Measurements from ENCODE around the gene TOM1L1.

TOM1L1 gene

DNA sequence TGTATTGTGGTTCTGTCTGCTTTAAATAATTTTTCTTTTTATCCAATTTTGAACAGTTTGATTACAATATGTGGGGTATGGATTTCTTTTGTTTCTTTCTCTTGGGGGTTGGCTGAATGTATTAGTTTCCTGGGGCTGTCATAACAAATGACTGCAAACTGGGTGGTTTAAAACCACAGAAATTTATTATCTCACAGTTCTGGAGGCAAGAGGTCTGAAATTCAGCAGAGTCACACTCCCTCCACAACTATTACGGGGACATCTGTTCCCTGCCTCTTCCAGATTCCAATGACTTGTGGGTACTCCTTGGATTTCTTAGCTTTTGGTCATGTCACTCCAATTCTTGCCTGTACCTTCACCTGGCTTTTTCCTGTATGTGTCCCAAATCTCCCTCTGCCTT is 44.1 kb downstream of the TOM1L1 start (continued):
- TF ChIP-seq ZNF133 (tag by site-specific recombination; IDR thresholded peaks at IDR 0.05) (no peak), ZNF624 (tag by site-specific recombination; IDR thresholded peaks at IDR 0.05) (no peak), ZNF596 (tag by site-specific recombination; IDR thresholded peaks at IDR 0.05) (no peak), PBX3 (CRISPR knock-in tag; IDR thresholded peaks at IDR 0.05) (no peak), ZSCAN18 (tag by site-specific recombination; IDR thresholded peaks at IDR 0.05) (no peak), KLF7 (tag by site-specific recombination; IDR thresholded peaks at IDR 0.05; ENCODE audit: borderline replicate concordance) (no peak), ZNF184 (tag by site-specific recombination; IDR thresholded peaks at IDR 0.05) (no peak)
- TF ChIP-seq, protein P1, sequence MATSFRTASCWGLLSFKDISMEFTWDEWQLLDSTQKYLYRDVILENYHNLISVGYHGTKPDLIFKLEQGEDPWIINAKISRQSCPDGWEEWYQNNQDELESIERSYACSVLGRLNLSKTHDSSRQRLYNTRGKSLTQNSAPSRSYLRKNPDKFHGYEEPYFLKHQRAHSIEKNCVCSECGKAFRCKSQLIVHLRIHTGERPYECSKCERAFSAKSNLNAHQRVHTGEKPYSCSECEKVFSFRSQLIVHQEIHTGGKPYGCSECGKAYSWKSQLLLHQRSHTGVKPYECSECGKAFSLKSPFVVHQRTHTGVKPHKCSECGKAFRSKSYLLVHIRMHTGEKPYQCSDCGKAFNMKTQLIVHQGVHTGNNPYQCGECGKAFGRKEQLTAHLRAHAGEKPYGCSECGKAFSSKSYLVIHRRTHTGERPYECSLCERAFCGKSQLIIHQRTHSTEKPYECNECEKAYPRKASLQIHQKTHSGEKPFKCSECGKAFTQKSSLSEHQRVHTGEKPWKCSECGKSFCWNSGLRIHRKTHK (tag by site-specific recombination; IDR thresholded peaks at IDR 0.05), result no peak
- TF ChIP-seq, protein P2, sequence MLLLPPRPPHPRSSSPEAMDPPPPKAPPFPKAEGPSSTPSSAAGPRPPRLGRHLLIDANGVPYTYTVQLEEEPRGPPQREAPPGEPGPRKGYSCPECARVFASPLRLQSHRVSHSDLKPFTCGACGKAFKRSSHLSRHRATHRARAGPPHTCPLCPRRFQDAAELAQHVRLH (tag by site-specific recombination; IDR thresholded peaks at IDR 0.05), result no peak

- peaks cover 28 to 43% of the 10 kb centered on the region in 2 experiments for H3K36me3 ChIP-seq (ENCODE audit: control insufficient read depth in 2 of 2, insufficient read depth in 1 of 2, low read length in 2 of 2)
- POLR2A ChIA-PET, result no interaction called here
- no peak overlapping the region for H3K4me3 ChIP-seq (ENCODE audit: low read depth, low read length)
- TF ChIP-seq ZNF404 (tag by site-specific recombination; IDR thresholded peaks at IDR 0.05) (no peak), ZNF558 (tag by site-specific recombination; IDR thresholded peaks at IDR 0.05) (peak; percentile 68; the same call in 1 of the 2 replicates)
- no peak overlapping the region for H3K27ac ChIP-seq (ENCODE audit: extremely low read depth, low read depth, low read length)
- CTCF ChIA-PET, result no interaction called here
- no peaks in the 10 kb centered on the region for H3K9me3 ChIP-seq (ENCODE audit: control insufficient read depth, insufficient read depth, low read depth, low read length)
- no peaks in the 10 kb centered on the region for H3K4me1 ChIP-seq (ENCODE audit: control insufficient read depth, insufficient read depth, low read length)
Measured at GRCh38 chr17:54945231-54945630, 44.6 kb downstream of the TOM1L1 start.

GRCh38 chr17:54945671-54946070 is 45.0 kb downstream of the TOM1L1 start:
- Histone ChIP-seq H3K4me3 (ENCODE audit: low read depth, low read length) (no peak overlapping the region), H3K27ac (ENCODE audit: extremely low read depth, low read depth, low read length) (no peak overlapping the region), H3K36me3 (ENCODE audit: control insufficient read depth in 2 of 2, insufficient read depth in 1 of 2, low read length in 2 of 2) (peaks cover 23 to 45% of the 10 kb centered on the region in 2 experiments), H3K9me3 (ENCODE audit: control insufficient read depth, insufficient read depth, low read depth, low read length) (no peaks in the 10 kb centered on the region), H3K4me1 (ENCODE audit: control insufficient read depth, insufficient read depth, low read length) (no peaks in the 10 kb centered on the region)
- ChIA-PET POLR2A (no interaction called here), CTCF (no interaction called here)
- TF ChIP-seq, protein P3, sequence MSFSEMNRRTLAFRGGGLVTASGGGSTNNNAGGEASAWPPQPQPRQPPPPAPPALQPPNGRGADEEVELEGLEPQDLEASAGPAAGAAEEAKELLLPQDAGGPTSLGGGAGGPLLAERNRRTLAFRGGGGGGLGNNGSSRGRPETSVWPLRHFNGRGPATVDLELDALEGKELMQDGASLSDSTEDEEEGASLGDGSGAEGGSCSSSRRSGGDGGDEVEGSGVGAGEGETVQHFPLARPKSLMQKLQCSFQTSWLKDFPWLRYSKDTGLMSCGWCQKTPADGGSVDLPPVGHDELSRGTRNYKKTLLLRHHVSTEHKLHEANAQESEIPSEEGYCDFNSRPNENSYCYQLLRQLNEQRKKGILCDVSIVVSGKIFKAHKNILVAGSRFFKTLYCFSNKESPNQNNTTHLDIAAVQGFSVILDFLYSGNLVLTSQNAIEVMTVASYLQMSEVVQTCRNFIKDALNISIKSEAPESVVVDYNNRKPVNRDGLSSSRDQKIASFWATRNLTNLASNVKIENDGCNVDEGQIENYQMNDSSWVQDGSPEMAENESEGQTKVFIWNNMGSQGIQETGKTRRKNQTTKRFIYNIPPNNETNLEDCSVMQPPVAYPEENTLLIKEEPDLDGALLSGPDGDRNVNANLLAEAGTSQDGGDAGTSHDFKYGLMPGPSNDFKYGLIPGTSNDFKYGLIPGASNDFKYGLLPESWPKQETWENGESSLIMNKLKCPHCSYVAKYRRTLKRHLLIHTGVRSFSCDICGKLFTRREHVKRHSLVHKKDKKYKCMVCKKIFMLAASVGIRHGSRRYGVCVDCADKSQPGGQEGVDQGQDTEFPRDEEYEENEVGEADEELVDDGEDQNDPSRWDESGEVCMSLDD (tag by site-specific recombination; IDR thresholded peaks at IDR 0.05), result no peak
- no peak for TF ChIP-seq ZNF157 (tag by site-specific recombination; IDR thresholded peaks at IDR 0.05)
- no peak for TF ChIP-seq ZNF571 (tag by site-specific recombination; IDR thresholded peaks at IDR 0.05)
- TF ChIP-seq, protein P4, sequence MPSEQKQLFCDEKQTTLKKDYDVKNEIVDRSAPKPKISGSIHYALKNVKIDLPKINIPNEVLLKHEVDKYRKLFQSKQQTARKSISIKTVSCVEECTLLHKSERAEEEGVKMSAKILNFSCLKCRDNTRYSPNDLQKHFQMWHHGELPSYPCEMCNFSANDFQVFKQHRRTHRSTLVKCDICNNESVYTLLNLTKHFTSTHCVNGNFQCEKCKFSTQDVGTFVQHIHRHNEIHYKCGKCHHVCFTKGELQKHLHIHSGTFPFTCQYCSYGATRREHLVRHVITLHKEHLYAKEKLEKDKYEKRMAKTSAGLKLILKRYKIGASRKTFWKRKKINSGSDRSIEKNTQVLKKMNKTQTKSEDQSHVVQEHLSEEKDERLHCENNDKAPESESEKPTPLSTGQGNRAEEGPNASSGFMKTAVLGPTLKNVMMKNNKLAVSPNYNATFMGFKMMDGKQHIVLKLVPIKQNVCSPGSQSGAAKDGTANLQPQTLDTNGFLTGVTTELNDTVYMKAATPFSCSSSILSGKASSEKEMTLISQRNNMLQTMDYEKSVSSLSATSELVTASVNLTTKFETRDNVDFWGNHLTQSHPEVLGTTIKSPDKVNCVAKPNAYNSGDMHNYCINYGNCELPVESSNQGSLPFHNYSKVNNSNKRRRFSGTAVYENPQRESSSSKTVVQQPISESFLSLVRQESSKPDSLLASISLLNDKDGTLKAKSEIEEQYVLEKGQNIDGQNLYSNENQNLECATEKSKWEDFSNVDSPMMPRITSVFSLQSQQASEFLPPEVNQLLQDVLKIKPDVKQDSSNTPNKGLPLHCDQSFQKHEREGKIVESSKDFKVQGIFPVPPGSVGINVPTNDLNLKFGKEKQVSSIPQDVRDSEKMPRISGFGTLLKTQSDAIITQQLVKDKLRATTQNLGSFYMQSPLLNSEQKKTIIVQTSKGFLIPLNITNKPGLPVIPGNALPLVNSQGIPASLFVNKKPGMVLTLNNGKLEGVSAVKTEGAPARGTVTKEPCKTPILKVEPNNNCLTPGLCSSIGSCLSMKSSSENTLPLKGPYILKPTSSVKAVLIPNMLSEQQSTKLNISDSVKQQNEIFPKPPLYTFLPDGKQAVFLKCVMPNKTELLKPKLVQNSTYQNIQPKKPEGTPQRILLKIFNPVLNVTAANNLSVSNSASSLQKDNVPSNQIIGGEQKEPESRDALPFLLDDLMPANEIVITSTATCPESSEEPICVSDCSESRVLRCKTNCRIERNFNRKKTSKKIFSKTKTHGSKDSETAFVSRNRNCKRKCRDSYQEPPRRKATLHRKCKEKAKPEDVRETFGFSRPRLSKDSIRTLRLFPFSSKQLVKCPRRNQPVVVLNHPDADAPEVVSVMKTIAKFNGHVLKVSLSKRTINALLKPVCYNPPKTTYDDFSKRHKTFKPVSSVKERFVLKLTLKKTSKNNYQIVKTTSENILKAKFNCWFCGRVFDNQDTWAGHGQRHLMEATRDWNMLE (tag by site-specific recombination; conservative IDR thresholded peaks at IDR 0.05; ENCODE audit: low read depth), result no peak
- no peak for TF ChIP-seq ZNF202 (tag by site-specific recombination; IDR thresholded peaks at IDR 0.05; ENCODE audit: borderline replicate concordance)
